Measurements from ENCODE around the gene GALK1.
A peak's percentile ranks its signal among the peaks of the same experiment; 100 is the strongest.

GALK1 gene

GRCh38 chr17:75749545-75750389 lies 15.2 kb downstream of the GALK1 start:
- DNase-seq (ENCODE audit: low read depth), result peak; percentile 91

DNA sequence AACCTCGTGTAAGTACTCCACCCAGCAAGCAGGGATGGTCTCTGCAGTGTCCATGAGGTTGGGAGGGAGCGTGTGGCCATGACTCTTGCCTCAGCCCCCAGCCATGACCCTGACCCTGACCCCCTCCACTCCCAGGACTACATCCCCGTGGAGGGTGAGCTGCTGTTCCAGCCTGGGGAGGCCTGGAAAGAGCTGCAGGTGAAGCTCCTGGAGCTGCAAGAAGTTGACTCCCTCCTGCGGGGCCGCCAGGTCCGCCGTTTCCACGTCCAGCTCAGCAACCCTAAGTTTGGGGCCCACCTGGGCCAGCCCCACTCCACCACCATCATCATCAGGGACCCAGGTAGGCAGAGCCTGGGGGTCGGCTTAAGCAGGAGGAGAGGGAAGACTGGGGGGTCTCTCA lies 16.3 kb downstream of the GALK1 start:
- no peak for DNase-seq (ENCODE audit: low read depth)

- DNase-seq (ENCODE audit: low read depth), result no peak
Observed at GRCh38 chr17:75743625-75744206, 21.3 kb downstream of the GALK1 start.

DNA sequence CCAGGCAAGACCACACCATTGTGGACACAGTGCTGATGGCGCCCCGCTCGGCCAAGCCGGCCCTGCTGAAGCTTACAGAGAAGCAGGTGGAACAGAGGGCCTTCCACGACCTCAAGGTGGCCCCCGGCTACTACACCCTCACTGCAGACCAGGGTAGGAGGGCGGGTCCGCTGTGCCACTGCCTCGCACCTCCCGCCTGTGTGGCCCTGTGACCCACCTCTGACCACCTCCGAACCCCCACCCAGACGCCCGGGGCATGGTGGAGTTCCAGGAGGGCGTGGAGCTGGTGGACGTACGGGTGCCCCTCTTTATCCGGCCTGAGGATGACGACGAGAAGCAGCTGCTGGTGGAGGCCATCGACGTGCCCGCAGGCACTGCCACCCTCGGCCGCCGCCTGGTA lies 22.7 kb downstream of the GALK1 start:
- no peak for DNase-seq (ENCODE audit: low read depth)

DNA sequence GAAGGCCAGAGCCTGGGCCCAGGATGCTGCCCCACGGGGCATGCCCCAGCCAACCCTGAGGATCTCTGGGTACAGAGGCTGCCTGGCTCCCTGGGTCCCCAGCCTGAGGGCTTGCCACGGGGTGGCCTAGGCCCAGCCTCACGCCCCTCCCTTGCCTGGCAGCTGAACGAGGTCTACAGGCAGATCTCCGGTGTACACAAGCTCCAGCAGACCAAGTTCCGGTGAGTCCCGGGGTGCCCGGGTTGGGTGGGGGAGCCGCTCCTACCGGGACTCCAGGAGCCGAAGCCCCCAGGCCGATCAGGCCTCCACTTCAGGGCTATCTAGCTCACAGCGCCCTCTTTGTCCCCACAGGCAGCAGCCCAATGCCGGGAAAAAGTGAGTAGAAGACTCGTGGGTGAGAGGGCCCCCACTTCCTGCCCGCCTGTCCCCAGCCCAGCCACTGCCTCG lies 24.3 kb downstream of the GALK1 start:
- no peak for DNase-seq (ENCODE audit: low read depth)

DNA sequence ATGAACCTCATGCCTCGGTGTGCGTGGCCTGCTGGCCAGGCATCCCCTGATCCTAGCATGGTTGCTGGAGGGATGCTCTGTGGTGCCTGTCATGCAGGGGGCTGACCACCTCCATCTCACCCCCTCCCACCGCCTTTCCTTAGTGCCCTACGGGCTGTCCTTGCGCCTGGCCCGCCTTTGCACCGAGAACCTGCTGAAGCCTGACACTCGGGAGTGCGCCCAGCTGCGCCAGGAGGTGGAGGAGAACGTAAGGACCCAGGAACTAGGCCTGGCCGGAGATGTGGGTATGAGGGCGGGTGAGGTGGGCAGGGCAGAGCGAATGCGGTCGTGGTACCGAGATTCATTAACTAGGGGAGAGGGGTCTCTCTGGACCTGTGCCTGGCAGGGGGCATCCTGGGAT lies 24.8 kb downstream of the GALK1 start:
- DNase-seq (ENCODE audit: low read depth), result no peak

GRCh38 chr17:75739801-75740200 lies 25.2 kb downstream of the GALK1 start:
- DNase-seq (ENCODE audit: low read depth), result no peak

DNA sequence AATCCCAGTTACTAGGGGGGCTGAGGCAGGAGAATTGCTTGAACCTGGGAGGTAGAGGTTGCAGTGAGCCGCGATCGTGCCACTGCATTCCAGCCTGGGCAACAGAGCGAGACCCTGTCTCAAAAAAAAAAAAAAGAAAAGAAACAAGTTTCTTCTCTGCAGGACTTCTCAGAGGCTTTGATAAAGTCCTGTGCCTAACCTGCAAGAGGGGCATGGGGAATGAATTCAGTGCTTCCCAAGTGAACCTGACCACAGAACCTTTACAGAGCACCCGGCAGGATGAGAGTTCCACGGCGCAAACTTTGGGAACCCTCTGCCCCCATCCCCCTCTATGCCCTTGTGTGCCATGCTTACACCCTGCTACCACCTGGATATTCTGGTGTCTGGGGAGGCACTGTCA lies 25.8 kb downstream of the GALK1 start:
- DNase-seq (ENCODE audit: low read depth), result no peak

GRCh38 chr17:75738218-75738802 lies 26.7 kb downstream of the GALK1 start:
- DNase-seq (ENCODE audit: low read depth), result no peak

DNA sequence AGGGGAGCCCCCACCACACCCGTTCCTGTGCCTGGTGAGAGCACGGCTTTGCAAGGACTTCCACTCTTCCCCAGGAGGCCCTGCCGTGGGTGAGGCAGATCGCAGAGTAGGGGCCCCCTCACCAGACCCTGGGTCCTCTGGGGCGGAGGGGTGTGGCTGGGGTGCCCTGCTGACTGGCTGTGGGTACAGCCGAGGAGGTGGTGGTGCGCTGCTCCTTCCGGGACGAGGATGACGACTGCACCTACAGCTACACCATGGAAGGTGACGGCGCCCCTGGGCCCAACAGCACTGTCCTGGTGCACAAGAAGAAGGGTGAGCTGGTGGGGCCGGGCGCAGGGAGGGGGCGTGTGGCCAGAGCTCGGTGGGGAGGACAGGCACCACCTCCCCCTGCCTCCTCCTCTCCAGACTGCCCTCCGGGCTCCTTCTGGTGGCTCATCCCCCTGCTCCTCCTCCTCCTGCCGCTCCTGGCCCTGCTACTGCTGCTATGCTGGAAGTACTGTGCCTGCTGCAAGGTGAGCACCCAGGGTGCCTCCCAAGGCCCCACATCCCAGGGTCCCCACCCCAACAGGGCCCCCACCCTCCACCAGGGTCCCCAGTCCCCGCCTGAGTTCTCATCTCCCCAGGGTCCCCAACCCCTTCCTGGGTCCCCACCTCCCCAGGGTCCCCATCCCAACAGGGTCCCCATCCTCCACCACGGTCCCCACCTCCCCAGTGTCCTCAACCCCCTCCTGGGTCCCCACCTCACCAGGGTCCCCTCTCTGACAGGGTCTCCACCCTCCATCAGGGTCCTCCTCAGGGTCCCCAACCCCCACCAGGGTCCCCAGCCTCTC lies 27.6 kb downstream of the GALK1 start:
- no peak for DNase-seq (ENCODE audit: low read depth)

GRCh38 chr17:75736173-75736835 lies 28.7 kb downstream of the GALK1 start:
- DNase-seq (ENCODE audit: low read depth), result no peak

DNA sequence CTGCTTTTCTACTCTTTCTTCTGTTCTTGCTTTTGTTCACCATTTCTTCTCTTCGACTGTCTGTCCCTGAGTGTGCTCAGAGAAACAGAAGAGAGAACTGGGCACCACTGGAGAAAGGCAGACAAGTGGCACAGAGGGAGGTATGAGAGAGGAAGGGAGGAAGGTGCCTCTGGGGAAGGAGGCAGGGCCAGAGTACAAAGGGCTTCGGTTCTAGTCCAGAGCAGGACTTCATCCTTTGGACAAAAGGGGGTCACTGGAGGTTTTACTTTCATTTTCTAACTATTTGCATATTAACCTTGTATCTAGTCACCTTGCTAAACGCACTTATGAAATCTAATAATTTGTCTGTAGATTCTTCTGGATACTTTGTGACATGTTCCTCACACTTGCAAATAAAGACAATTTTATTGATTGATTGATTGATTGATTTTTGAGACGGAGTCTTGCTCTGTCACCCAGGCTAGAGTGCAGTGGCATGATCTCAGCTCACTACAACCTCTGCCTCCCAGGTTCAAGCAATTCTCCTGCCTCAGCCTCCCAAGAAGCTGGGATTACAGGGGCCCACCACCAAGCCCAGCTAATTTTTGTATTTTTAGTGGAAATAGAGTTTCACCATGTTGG lies 30.2 kb downstream of the GALK1 start:
- DNase-seq (ENCODE audit: low read depth), result no peak

DNA sequence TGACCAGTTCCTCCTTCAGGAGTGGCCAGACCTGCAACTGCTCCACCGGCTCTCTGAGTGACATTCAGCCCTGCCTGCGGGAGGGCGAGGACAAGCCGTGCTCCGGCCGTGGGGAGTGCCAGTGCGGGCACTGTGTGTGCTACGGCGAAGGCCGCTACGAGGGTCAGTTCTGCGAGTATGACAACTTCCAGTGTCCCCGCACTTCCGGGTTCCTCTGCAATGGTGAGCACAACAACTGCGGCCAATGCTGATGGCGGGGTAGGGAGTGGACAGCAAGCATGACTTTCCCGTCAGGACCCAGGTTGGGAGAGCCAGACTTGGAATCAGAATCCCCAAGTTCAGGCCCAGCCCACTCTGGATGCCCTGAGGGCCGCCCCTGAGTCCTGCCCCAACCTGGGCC lies 31.5 kb downstream of the GALK1 start:
- DNase-seq (ENCODE audit: low read depth), result no peak

DNA sequence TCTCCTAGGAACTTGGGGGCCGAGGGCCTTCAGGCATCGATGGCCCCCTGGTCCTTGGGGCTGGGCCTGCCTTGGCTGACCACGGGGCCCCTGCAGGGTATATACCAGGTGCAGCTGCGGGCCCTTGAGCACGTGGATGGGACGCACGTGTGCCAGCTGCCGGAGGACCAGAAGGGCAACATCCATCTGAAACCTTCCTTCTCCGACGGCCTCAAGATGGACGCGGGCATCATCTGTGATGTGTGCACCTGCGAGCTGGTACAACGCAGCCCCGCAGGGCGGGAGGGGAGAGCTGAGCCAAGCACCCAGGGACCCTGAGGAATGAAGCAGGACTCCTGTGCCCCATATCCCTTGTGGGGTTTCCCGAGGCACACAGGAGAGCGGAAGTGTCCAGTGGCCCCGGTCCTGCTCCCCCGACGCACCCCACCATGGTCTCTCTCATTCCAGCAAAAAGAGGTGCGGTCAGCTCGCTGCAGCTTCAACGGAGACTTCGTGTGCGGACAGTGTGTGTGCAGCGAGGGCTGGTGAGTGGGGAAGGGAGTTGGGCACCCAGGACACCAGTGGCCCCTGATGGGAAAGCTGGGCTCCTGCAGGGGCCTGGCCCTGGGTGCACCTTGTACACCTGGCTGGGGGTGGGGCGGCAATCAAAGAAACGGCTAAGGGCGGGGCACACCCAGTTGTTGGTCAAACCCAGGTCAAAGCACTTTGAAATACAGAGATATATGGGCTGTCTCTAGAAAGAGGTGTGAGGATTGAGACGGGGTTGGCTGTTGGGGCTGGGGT lies 33.1 kb downstream of the GALK1 start:
- no peak for DNase-seq (ENCODE audit: low read depth)

DNA sequence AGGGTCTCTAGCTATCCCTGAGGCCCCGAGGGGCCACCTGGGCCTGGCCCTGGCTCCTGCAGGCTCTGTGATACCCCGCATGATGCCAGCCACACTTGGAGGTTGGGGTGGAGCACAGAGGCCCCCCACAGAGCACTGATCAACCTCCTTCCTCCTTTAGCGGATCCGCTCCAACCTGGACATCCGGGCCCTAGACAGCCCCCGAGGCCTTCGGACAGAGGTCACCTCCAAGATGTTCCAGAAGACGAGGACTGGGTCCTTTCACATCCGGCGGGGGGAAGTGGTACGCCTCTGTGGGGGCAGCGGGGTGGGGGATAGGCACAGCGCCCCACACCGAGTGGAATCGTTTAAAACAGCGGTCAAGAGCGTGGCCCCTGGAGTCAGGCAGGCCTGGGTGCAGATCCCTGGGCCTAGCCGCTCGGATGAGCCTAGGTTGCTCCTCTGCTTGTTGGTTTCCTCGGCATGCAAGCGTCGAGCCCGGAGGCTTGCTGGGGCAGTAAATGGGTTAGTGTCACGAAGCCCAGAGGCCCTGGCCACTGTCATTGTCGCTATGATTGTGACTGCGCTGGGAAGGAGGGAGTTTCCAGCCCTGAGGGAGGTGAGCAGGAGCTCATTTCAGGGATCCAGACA lies 33.8 kb downstream of the GALK1 start:
- DNase-seq (ENCODE audit: low read depth), result no peak

DNA sequence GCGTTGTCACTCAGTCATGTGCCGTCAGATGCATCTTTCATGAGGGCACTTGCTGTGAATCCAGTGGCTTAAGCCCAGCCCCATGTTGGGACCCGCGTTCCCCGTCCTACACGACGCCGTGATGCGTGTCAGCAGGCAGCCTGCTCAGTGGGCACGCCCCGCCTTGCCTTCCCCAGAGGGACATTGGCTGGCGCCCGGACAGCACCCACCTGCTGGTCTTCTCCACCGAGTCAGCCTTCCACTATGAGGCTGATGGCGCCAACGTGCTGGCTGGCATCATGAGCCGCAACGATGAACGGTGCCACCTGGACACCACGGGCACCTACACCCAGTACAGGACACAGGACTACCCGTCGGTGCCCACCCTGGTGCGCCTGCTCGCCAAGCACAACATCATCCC lies 34.9 kb downstream of the GALK1 start:
- DNase-seq (ENCODE audit: low read depth), result no peak

DNA sequence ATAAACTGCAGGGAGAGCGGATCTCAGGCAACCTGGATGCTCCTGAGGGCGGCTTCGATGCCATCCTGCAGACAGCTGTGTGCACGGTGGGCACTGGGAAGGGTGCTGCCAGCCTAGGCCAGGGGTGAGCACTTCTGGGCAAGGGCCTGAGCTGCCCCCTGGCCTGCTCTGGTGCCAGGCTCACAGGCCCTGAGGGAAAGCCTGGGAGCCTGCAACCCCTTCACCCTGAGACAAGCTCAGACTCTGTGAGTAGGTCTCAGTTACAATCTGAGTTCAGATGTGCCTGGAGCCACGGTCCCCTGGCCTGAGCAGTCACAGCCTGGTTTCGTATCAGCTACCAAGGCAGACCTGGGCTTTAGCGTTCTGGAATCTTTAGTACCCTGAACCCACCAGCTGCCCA lies 35.6 kb downstream of the GALK1 start:
- no peak for DNase-seq (ENCODE audit: low read depth)

GRCh38 chr17:75727391-75727790 lies 37.6 kb downstream of the GALK1 start:
- DNase-seq (ENCODE audit: low read depth), result no peak

DNA sequence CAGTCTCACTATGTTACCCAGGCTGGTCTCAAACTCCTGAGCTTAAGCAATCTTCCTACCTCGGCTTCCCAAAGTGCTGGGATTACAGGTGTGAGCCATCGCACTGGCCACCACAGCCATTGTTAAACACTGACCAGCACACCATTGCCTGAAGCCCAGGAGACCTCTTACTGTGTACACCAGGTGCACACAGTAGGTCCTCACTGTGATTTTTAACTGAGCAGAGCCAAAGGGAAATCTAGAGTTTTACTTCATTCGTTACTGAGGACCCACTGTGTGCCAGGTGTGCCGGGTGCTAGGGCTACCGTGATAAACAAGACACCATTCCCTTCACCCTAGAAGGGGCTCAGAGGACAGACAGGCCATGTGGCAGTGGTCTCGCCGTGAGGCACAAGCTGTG lies 39.5 kb downstream of the GALK1 start:
- DNase-seq (ENCODE audit: low read depth), result no peak
